BJ (cell line): ENCODE measurements around the gene LIPM. TPM values are rescaled to one million over a fixed set of nuclear protein-coding genes. Genes with fewer than 3 reads are reported as not detected.

Source experiments
- CTCF ChIA-PET: fragments of 350-600 bp; formaldehyde crosslinking; extraction: SDS; loops from one replicate; lab custom pipeline; 2021; ENCODE audit warnings: antibody characterized with exemption, inconsistent platforms; lab: Yijun Ruan, JAX
- POLR2A ChIA-PET: fragments of 300-600 bp; sonication (Branson Sonifier 250); formaldehyde crosslinking; extraction: SDS; loops from one replicate; lab custom pipeline; 2021; ENCODE audit warnings: antibody characterized with exemption; lab: Charles Lee
- DNase-seq: peaks from one replicate; pipeline ENCODE4 v3.0.0-alpha.2; 2011; ENCODE audit warnings: low read depth
- H3K27me3 ChIP-seq: 2 replicates; pipeline ENCODE4 v1.6.0; 2011; ENCODE audit warnings: low read length; ENCODE audit not compliant: control insufficient read depth, insufficient read depth
- H3K36me3 ChIP-seq: 2 replicates; pipeline ENCODE4 v1.5.1; 2011; ENCODE audit warnings: low read length; ENCODE audit not compliant: control insufficient read depth, insufficient read depth
- H3K4me3 ChIP-seq: 2 replicates; pipeline ENCODE4 v1.5.1; 2011; ENCODE audit warnings: low read depth, mild to moderate bottlenecking, control low read depth, low read length
- polyA plus RNA-seq: library from polyadenylated mRNA; depleted of rRNA; stranded (reverse); fragments of >200 nt; gene quantifications from 2 replicates; pipeline ENCODE4 v1.2.3, GENCODE V29; 2011
- TF ChIP-seq, protein P1 (sequence below): IDR thresholded peaks from 2 replicates; pipeline ENCODE4 v1.5.1; 2011; ENCODE audit warnings: low read depth, mild to moderate bottlenecking, control low read depth, inconsistent platforms, low read length, moderate library complexity; ENCODE audit not compliant: insufficient read depth

LIPM gene
- polyA plus RNA-seq, 1 experiment: not detected

- no peaks in the 10 kb centered on the region for H3K27me3 ChIP-seq
- H3K4me3 ChIP-seq: no peak overlapping the region
- ChIA-PET POLR2A (no interaction called here), CTCF (interaction anchor here (0.6 to 4.9 kb wide), 5 partner anchors 11 to 114 kb away, joined by 3 to 36 read pairs (median 4); no protein-coding TSS in a partner anchor)
- TF ChIP-seq, protein P1, sequence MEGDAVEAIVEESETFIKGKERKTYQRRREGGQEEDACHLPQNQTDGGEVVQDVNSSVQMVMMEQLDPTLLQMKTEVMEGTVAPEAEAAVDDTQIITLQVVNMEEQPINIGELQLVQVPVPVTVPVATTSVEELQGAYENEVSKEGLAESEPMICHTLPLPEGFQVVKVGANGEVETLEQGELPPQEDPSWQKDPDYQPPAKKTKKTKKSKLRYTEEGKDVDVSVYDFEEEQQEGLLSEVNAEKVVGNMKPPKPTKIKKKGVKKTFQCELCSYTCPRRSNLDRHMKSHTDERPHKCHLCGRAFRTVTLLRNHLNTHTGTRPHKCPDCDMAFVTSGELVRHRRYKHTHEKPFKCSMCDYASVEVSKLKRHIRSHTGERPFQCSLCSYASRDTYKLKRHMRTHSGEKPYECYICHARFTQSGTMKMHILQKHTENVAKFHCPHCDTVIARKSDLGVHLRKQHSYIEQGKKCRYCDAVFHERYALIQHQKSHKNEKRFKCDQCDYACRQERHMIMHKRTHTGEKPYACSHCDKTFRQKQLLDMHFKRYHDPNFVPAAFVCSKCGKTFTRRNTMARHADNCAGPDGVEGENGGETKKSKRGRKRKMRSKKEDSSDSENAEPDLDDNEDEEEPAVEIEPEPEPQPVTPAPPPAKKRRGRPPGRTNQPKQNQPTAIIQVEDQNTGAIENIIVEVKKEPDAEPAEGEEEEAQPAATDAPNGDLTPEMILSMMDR: no peak
- no peaks in the 10 kb centered on the region for H3K36me3 ChIP-seq
- peak; percentile 77 for DNase-seq
These were observed 18.3 kb downstream of the LIPM start for GRCh38 chr10:88820748-88821401.

DNA sequence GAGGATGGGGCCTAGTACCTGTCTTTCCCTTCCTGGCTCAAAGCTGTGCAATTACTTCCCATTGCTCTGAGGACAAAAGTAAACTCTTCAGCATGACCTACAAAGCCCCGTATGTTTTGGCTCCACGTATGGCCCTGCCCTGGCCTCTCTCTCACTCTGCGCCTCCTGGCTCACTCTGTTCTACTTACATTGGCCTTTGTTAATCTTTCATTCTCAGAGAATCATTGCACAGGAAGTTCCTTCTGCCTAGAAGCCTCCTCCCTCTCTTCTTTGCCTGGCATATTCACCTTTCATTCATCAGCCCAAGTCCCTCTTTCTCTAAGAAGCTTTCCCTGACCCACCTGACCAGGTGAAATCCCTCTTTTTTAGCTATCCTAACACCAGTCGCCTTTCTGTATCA is 23.9 kb downstream of the LIPM start:
- Histone ChIP-seq H3K27me3 (no peaks in the 10 kb centered on the region), H3K4me3 (no peak overlapping the region), H3K36me3 (no peaks in the 10 kb centered on the region)
- TF ChIP-seq, protein P1: no peak
- DNase-seq: no peak
- CTCF ChIA-PET: interaction anchor here (1.0 to 4.1 kb wide), 5 partner anchors 9 to 140 kb away, joined by 3 to 18 read pairs (median 6); no protein-coding TSS in a partner anchor
- POLR2A ChIA-PET: no interaction called here

GRCh38 chr10:88827671-88828070 is 25.1 kb downstream of the LIPM start:
- ChIA-PET CTCF (interaction anchor here (1.0 to 4.1 kb wide), 5 partner anchors 8 to 263 kb away, joined by 3 to 18 read pairs (median 6); no protein-coding TSS in a partner anchor), POLR2A (interaction anchor here (0.7 kb wide), 1 partner anchor 25 kb away, joined by 3 read pairs; no protein-coding TSS in a partner anchor)

GRCh38 chr10:88828310-88828709 is 25.8 kb downstream of the LIPM start:
- no peak for DNase-seq
- no peak overlapping the region for H3K4me3 ChIP-seq
- H3K36me3 ChIP-seq: no peaks in the 10 kb centered on the region
- TF ChIP-seq, protein P1: no peak
- ChIA-PET CTCF (interaction anchor here (0.7 to 4.1 kb wide), 4 partner anchors 7 to 105 kb away, joined by 3 to 18 read pairs (median 10); no protein-coding TSS in a partner anchor), POLR2A (no interaction called here)
- no peaks in the 10 kb centered on the region for H3K27me3 ChIP-seq

More at GRCh38 chr10:88827671-88828070, 25.1 kb downstream of the LIPM start:
- Histone ChIP-seq H3K27me3 (no peaks in the 10 kb centered on the region), H3K4me3 (no peak overlapping the region), H3K36me3 (no peaks in the 10 kb centered on the region)
- no peak for DNase-seq
- TF ChIP-seq, protein P1: no peak

GRCh38 chr10:88830643-88831268 is 28.2 kb downstream of the LIPM start:
- ChIA-PET CTCF (interaction anchor here (0.7 to 19.2 kb wide), 3 partner anchors 49 to 100 kb away, joined by 3 to 512 read pairs (median 3); no protein-coding TSS in a partner anchor), POLR2A (no interaction called here)
- Histone ChIP-seq H3K36me3 (no peaks in the 10 kb centered on the region), H3K4me3 (no peak overlapping the region), H3K27me3 (no peaks in the 10 kb centered on the region)
- DNase-seq: no peak
- TF ChIP-seq, protein P1: no peak
